Ishikawa (cell line): Measurements from ENCODE around the gene RIN2.

Experiments
- CEBPB ChIP-seq: IDR thresholded peaks from 2 replicates; pipeline ENCODE4 v1.6.1; 2012
- EGR1 ChIP-seq: IDR thresholded peaks from 2 replicates; pipeline ENCODE4 v1.6.1; 2012
- EP300 ChIP-seq: IDR thresholded peaks from 2 replicates; pipeline ENCODE4 v1.6.1; 2012; ENCODE audit warnings: borderline replicate concordance
- MAX ChIP-seq: IDR thresholded peaks from 2 replicates; pipeline ENCODE4 v1.6.1; 2012
- NFIC ChIP-seq: IDR thresholded peaks from 2 replicates; pipeline ENCODE4 v1.6.1; 2012
- RAD21 ChIP-seq: IDR thresholded peaks from 2 replicates; pipeline ENCODE4 v1.6.1; 2012; ENCODE audit warnings: low read depth
- REST ChIP-seq: IDR thresholded peaks from 2 replicates; pipeline ENCODE4 v1.6.1; 2012; ENCODE audit warnings: low read depth, mild to moderate bottlenecking
- TAF1 ChIP-seq: IDR thresholded peaks from 2 replicates; pipeline ENCODE4 v1.6.1; 2012; ENCODE audit warnings: low read depth, mild to moderate bottlenecking
- TCF12 ChIP-seq: IDR thresholded peaks from 2 replicates; pipeline ENCODE4 v1.6.1; 2012; ENCODE audit warnings: low read depth
- TEAD4 ChIP-seq: IDR thresholded peaks from 2 replicates; pipeline ENCODE4 v1.6.1; 2012
- USF1 ChIP-seq: IDR thresholded peaks from 2 replicates; pipeline ENCODE4 v1.6.1; 2012
- YY1 ChIP-seq: IDR thresholded peaks from 2 replicates; pipeline ENCODE4 v1.6.1; 2012; ENCODE audit warnings: low read depth
- ZBTB7A ChIP-seq: IDR thresholded peaks from 2 replicates; pipeline ENCODE4 v1.6.1; 2012; ENCODE audit warnings: low read depth

- TF ChIP-seq REST (no peak), EP300 (no peak), YY1 (no peak), EGR1 (no peak), ZBTB7A (no peak), NFIC (no peak), TAF1 (no peak), USF1 (no peak), TEAD4 (no peak), RAD21 (no peak), MAX (no peak), TCF12 (no peak), CEBPB (no peak)
Observed at GRCh38 chr20:19785173-19785982, 27.3 kb downstream of the RIN2 start.
